CD14-positive monocyte (primary cell): ENCODE results near the gene ADAMTS17. TPM values are rescaled to one million over a fixed set of nuclear protein-coding genes. Genes with fewer than 3 reads are reported as not detected.

Source experiments
- DNase-seq, 3 donors: peaks; one replicate each; pipeline ENCODE4 v3.0.0-alpha.2; 2011 to 2022
- H2AFZ ChIP-seq: 2 replicates; pipeline ENCODE4 v1.6.0; 2012; ENCODE audit warnings: mild to moderate bottlenecking, low read depth, low read length, inconsistent platforms; ENCODE audit not compliant: insufficient read depth, poor library complexity, severe bottlenecking
- H3K27ac ChIP-seq, 2 donors: 1 replicate in 1 of 2; 2 replicates in 1 of 2; pipeline ENCODE4 v1.5.1; 2012 to 2013; ENCODE audit warnings: low read length in 2 of 2, control low read depth in 1 of 2, inconsistent platforms in 1 of 2, low read depth in 1 of 2, mild to moderate bottlenecking in 1 of 2
- H3K27me3 ChIP-seq, 2 donors: one replicate each; pipeline versions ENCODE4 v1.6.0 to v1.6.1; 2011 to 2013; ENCODE audit warnings: low read length in 2 of 2; ENCODE audit not compliant: control insufficient read depth in 2 of 2, insufficient read depth in 2 of 2
- H3K36me3 ChIP-seq, 2 donors: replicated peaks in 1 of 2; 1 replicate in 1 of 2; 2 replicates in 1 of 2; pipeline versions ENCODE4 v1.5.1 to v1.6.1; 2012 to 2013; ENCODE audit warnings: low read length in 2 of 2, control low read depth in 1 of 2, inconsistent platforms in 1 of 2, mild to moderate bottlenecking in 1 of 2; ENCODE audit not compliant: insufficient read depth in 2 of 2, control insufficient read depth in 1 of 2
- H3K4me1 ChIP-seq, 2 donors: 1 replicate in 1 of 2; 2 replicates in 1 of 2; pipeline versions ENCODE4 v1.5.1 to v1.6.1; 2012 to 2013; ENCODE audit warnings: low read length in 2 of 2, control low read depth in 1 of 2, inconsistent platforms in 1 of 2, mild to moderate bottlenecking in 1 of 2, moderate library complexity in 1 of 2; ENCODE audit not compliant: insufficient read depth in 2 of 2, control insufficient read depth in 1 of 2
- H3K4me2 ChIP-seq: replicated peaks from 2 replicates; pipeline ENCODE3; 2012; ENCODE audit warnings: low read length, moderate library complexity, mild to moderate bottlenecking; ENCODE audit not compliant: poor library complexity, severe bottlenecking; ENCODE audit errors: extremely low read depth
- H3K4me3 ChIP-seq, 3 experiments: fragments of 200-600 bp in 1 of 3; sonication (generic) in 1 of 3; replicated peaks in 1 of 3; 1 replicate in 2 of 3; 2 replicates in 1 of 3; pipeline ENCODE4 v1.5.1; 2011 to 2013; ENCODE audit warnings: low read length in 3 of 3, mild to moderate bottlenecking in 3 of 3, control low read depth in 2 of 3, low read depth in 2 of 3, inconsistent platforms in 1 of 3, moderate library complexity in 1 of 3
- H3K79me2 ChIP-seq: 2 replicates; pipeline ENCODE4 v1.6.0; 2012; ENCODE audit warnings: mild to moderate bottlenecking, control low read depth, inconsistent platforms, low read length, moderate library complexity; ENCODE audit not compliant: insufficient read depth
- H3K9ac ChIP-seq: 2 replicates; pipeline ENCODE4 v1.6.0; 2017; ENCODE audit warnings: low read length, mild to moderate bottlenecking; ENCODE audit not compliant: insufficient read depth, poor library complexity, severe bottlenecking
- H3K9me3 ChIP-seq, 2 donors: replicated peaks in 1 of 2; 1 replicate in 1 of 2; 2 replicates in 1 of 2; pipeline versions ENCODE4 v1.5.1 to v1.6.1; 2012 to 2013; ENCODE audit warnings: low read length in 2 of 2, control low read depth in 1 of 2; ENCODE audit not compliant: control insufficient read depth in 1 of 2, insufficient read depth in 1 of 2
- H4K20me1 ChIP-seq: 2 replicates; pipeline ENCODE4 v1.6.0; 2012; ENCODE audit warnings: mild to moderate bottlenecking, low read length, control low read depth, moderate library complexity; ENCODE audit not compliant: insufficient read depth
- H3K27ac Mint-ChIP-seq, 7 donors: one replicate each; pipeline ENCODE4 v1.8.0; 2020; ENCODE audit warnings: mild to moderate bottlenecking in 7 of 7, mixed read lengths in 7 of 7, moderate library complexity in 6 of 7, inconsistent platforms in 2 of 7
- H3K27me3 Mint-ChIP-seq, 3 donors: one replicate each; pipeline ENCODE4 v1.8.0; 2021 to 2022; ENCODE audit warnings: low read depth in 3 of 3, mild to moderate bottlenecking in 3 of 3, mixed read lengths in 3 of 3, moderate library complexity in 3 of 3, inconsistent platforms in 1 of 3
- H3K36me3 Mint-ChIP-seq, 2 donors: one replicate each; pipeline ENCODE4 v1.8.0; 2020; ENCODE audit warnings: mixed read lengths in 2 of 2, inconsistent platforms in 1 of 2, mild to moderate bottlenecking in 1 of 2
- H3K4me1 Mint-ChIP-seq: one replicate; pipeline ENCODE4 v1.8.0; 2020; ENCODE audit warnings: mild to moderate bottlenecking, mixed read lengths
- H3K4me3 Mint-ChIP-seq, 2 donors: one replicate each; pipeline ENCODE4 v1.8.0; 2020; ENCODE audit warnings: mild to moderate bottlenecking in 2 of 2, mixed read lengths in 2 of 2, moderate library complexity in 1 of 2
- H3K9me3 Mint-ChIP-seq, 7 donors: one replicate each; pipeline ENCODE4 v1.8.0; 2020 to 2022; ENCODE audit warnings: mixed read lengths in 7 of 7, mild to moderate bottlenecking in 6 of 7, moderate library complexity in 6 of 7, inconsistent platforms in 2 of 7
- CTCF ChIP-seq: fragments of 200-600 bp; IDR thresholded peaks from one replicate; pipeline ENCODE4 v1.8.0; 2022; ENCODE audit warnings: antibody characterized with exemption, mild to moderate bottlenecking
- WGBS: methylation state at CpG from one replicate; pipeline ENCODE4 v1.1.5; 2013; ENCODE audit warnings: missing lambda C conversion rate; ENCODE audit not compliant: insufficient coverage; 5-methylcytosine and 5-hydroxymethylcytosine counted together
- intact Hi-C, 2 donors: fragments of 100-400 bp; cut with micrococcal nuclease; formaldehyde crosslinking; loops; one replicate each; pipeline versions ENCODE4 v1.15.0 to v1.15.1; 2023
- polyA plus RNA-seq, 3 donors: library from polyadenylated mRNA; depleted of rRNA in 1 of 3; unstranded in 2 of 3; stranded (reverse) in 1 of 3; fragments of 300-500 nt in 2 of 3; fragments of >200 nt in 1 of 3; fragmentation: Illumina TruSeq in 2 of 3; gene quantifications; 1 replicate in 2 of 3; 2 replicates in 1 of 3; pipeline ENCODE4 v1.2.3, GENCODE V29; 2012 to 2021

The ADAMTS17 gene
- polyA plus RNA-seq, 3 donors, result 0.03 to 0.25 TPM; not detected in 1

- Mint-ChIP-seq H3K4me3 (no peak overlapping the region), H3K27me3 (peaks cover 3 to 8% (median 3%) of the 10 kb centered on the region in 3 donors), H3K9me3 (peaks cover 0 to 18% (median 5%) of the 10 kb centered on the region in 7 donors), H3K36me3 (no peaks in the 10 kb centered on the region), H3K4me1 (no peaks in the 10 kb centered on the region), H3K27ac (no peak overlapping the region)
- Histone ChIP-seq H3K4me1 (no peaks in the 10 kb centered on the region), H3K4me3 (no peak overlapping the region), H3K27ac (no peak overlapping the region), H3K9ac (no peak overlapping the region), H3K4me2 (no peak overlapping the region), H3K27me3 (no peaks in the 10 kb centered on the region), H4K20me1 (no peaks in the 10 kb centered on the region), H3K36me3 (no peaks in the 10 kb centered on the region), H3K9me3 (peaks cover 0 to 3% of the 10 kb centered on the region in 2 donors), H2AFZ (no peak overlapping the region), H3K79me2 (no peaks in the 10 kb centered on the region)
- TF ChIP-seq CTCF, result no peak
- DNase-seq, result no peak
- 90% methylated on average over 11 of the region's 11 CpGs for WGBS
- intact Hi-C loops, result loop anchor here in 1 of 2 donors (5.0 kb wide), 1 partner anchor 171 kb away; no protein-coding TSS in a partner anchor
These were observed 283.3 kb downstream of the ADAMTS17 start for GRCh38 chr15:100058458-100058857.

GRCh38 chr15:100057281-100057680 lies 284.5 kb downstream of the ADAMTS17 start:
- Histone ChIP-seq H2AFZ (no peak overlapping the region), H3K9ac (no peak overlapping the region), H3K79me2 (no peaks in the 10 kb centered on the region), H3K4me2 (no peak overlapping the region), H3K9me3 (peaks cover 0 to 3% of the 10 kb centered on the region in 2 donors), H4K20me1 (no peaks in the 10 kb centered on the region), H3K27ac (no peak overlapping the region), H3K36me3 (no peaks in the 10 kb centered on the region), H3K27me3 (no peaks in the 10 kb centered on the region), H3K4me3 (no peak overlapping the region), H3K4me1 (no peaks in the 10 kb centered on the region)
- Mint-ChIP-seq H3K27ac (no peak overlapping the region), H3K4me1 (no peaks in the 10 kb centered on the region), H3K4me3 (no peak overlapping the region), H3K36me3 (no peaks in the 10 kb centered on the region), H3K27me3 (peaks cover 1 to 14% (median 3%) of the 10 kb centered on the region in 3 donors), H3K9me3 (peaks cover 0 to 18% (median 5%) of the 10 kb centered on the region in 7 donors)
- intact Hi-C loops, result loop anchor here in 1 of 2 donors (5.0 kb wide), 1 partner anchor 170 kb away; no protein-coding TSS in a partner anchor
- TF ChIP-seq CTCF, result no peak
- WGBS, result 92% methylated on average over 8 of the region's 8 CpGs
- DNase-seq, result no peak
